Forelimb muscle (tissue), 1 donor: ENCODE results near the gene KDM2A. TPM values are rescaled to one million over a fixed set of nuclear protein-coding genes. Genes with fewer than 3 reads are reported as not detected.
A peak's percentile ranks its signal among the peaks of the same experiment; 100 is the strongest.
"Not testable (repeated sequence)": the region's sequence is repeated elsewhere in the genome, so short reads cannot be mapped to it uniquely, and the experiment has no call there.

Source experiments
- DNase-seq: peaks from one replicate; pipeline ENCODE4 v3.0.0-alpha.2; 2013; ENCODE audit warnings: low read depth
- polyA plus RNA-seq: library from polyadenylated mRNA; unstranded; fragments of 120-200 nt; gene quantifications from one replicate; pipeline ENCODE4 v1.2.1, GENCODE V29; 2013; ENCODE audit not compliant: insufficient read length

KDM2A gene
- polyA plus RNA-seq, 1 donor: 51.6 TPM

GRCh38 chr11:67260885-67261639 is 142.0 kb downstream of the KDM2A start:
- DNase-seq: not testable (repeated sequence)

- no peak for DNase-seq
Measured at GRCh38 chr11:67261640-67261945, 142.5 kb downstream of the KDM2A start.

GRCh38 chr11:67261946-67262681 is 143.1 kb downstream of the KDM2A start:
- no peak for DNase-seq

GRCh38 chr11:67262731-67263675 is 143.9 kb downstream of the KDM2A start:
- no peak for DNase-seq

- DNase-seq: no peak
Measured at GRCh38 chr11:67264260-67264659, 145.2 kb downstream of the KDM2A start.

GRCh38 chr11:67264877-67265632 is 146.0 kb downstream of the KDM2A start:
- no peak for DNase-seq

- no peak for DNase-seq
Measured at GRCh38 chr11:67265633-67266448, 146.8 kb downstream of the KDM2A start.

- DNase-seq: no peak
Measured at GRCh38 chr11:67266449-67267187, 147.6 kb downstream of the KDM2A start, which contains the start of gene GRK2. TSS of gene GRK2 (plus strand) at chr11:67266473. CDS start at chr11:67266700, 227 bp downstream.

GRCh38 chr11:67267188-67268080 is 148.4 kb downstream of the KDM2A start:
- DNase-seq: no peak

- no peak for DNase-seq
Measured at GRCh38 chr11:67268081-67268961, 149.3 kb downstream of the KDM2A start.

- DNase-seq: no peak
Measured at GRCh38 chr11:67268962-67269268, 149.9 kb downstream of the KDM2A start.

- no peak for DNase-seq
Measured at GRCh38 chr11:67269401-67270255, 150.6 kb downstream of the KDM2A start.

- peak; percentile 36 for DNase-seq
Measured at GRCh38 chr11:67270256-67271204, 151.5 kb downstream of the KDM2A start.

- no peak for DNase-seq
Measured at GRCh38 chr11:67271205-67271540, 152.1 kb downstream of the KDM2A start.

- no peak for DNase-seq
Measured at GRCh38 chr11:67271541-67272284, 152.7 kb downstream of the KDM2A start.
